PFSK-1 (cell line): ENCODE results near the gene IL24.

Experiments
- POLR2AphosphoS5 ChIP-seq: IDR thresholded peaks from 2 replicates; pipeline ENCODE4 v1.6.1; 2012; ENCODE audit warnings: low read depth, mild to moderate bottlenecking, control low read depth, low read length, moderate library complexity
- REST ChIP-seq, 2 experiments: IDR thresholded peaks; 2 replicates each; pipeline versions ENCODE4 v1.6.1 to v1.8.0; 2011 to 2012; ENCODE audit warnings: low read depth in 2 of 2, low read length in 2 of 2, control low read depth in 1 of 2, inconsistent platforms in 1 of 2, mild to moderate bottlenecking in 1 of 2, moderate library complexity in 1 of 2; ENCODE audit not compliant: insufficient read depth in 1 of 2

GRCh38 chr1:206873603-206874188, 23.5 kb upstream of the IL24 start:
- TF ChIP-seq REST (IDR thresholded peaks at IDR 0.05; ENCODE audit: insufficient read depth in 1 of 2, low read depth in 2 of 2, low read length in 2 of 2) (no peak), POLR2AphosphoS5 (no peak)
